K562 (cell line): ENCODE data around the gene ATL1. TPM values are rescaled to one million over a fixed set of nuclear protein-coding genes. Genes with fewer than 3 reads are reported as not detected.

Experiments used
- ATAC-seq: fragments of 200-7000 bp; cut with Tn5 transposase; 3 replicates; pipeline ENCODE4 v1.9.1; 2020; ENCODE audit warnings: moderate library complexity
- BruUV-seq: library from RNA; stranded (reverse); fragments of 400-500 nt; replicated peaks from 2 replicates; lab custom pipeline; 2021; lab: Mats Ljungman, UMichigan
- CTCF ChIA-PET: fragments of 300-600 bp; formaldehyde crosslinking; extraction: SDS; loops from one replicate; lab custom pipeline; 2021; ENCODE audit warnings: low intra/inter-chr PET ratio; lab: Yijun Ruan, JAX
- POLR2A ChIA-PET: fragments of 300-600, 350-650 bp; sonication (Branson Sonifier 250); formaldehyde crosslinking; extraction: SDS; loops from one replicate; lab custom pipeline; 2021; ENCODE audit warnings: antibody characterized with exemption, inconsistent platforms; lab: Yijun Ruan, JAX
- DNase-seq, 4 experiments: peaks; one replicate each; pipeline versions ENCODE4 v3.0.0 to v3.0.0-alpha.2; 2011 to 2018; ENCODE audit warnings: low spot score in 3 of 4, mixed read lengths in 3 of 4; ENCODE audit errors: extremely low read depth in 1 of 4
- FAIRE-seq: peaks from 2 replicates; lab custom pipeline; 2011; peaks lifted over from hg19 to GRCh38; lab: Jason Lieb, UNC
- H2AFZ ChIP-seq: 2 replicates; pipeline ENCODE4 v1.6.0; 2011; ENCODE audit warnings: low read depth, low read length, control low read depth, inconsistent platforms
- H3K27ac ChIP-seq: fragments of 200-600 bp; 3 replicates; pipeline ENCODE4 v1.8.0; 2011; ENCODE audit warnings: low read depth, mild to moderate bottlenecking, control low read depth, inconsistent platforms, low read length, moderate library complexity, mixed read lengths; ENCODE audit errors: extremely low read depth
- H3K27me3 ChIP-seq, 2 experiments: fragments of 300-600 bp in 1 of 2; 2 replicates in 1 of 2; 3 replicates in 1 of 2; pipeline versions ENCODE4 v1.6.0 to v1.8.0; 2011; ENCODE audit warnings: inconsistent platforms in 2 of 2, low read length in 2 of 2, mild to moderate bottlenecking in 1 of 2, mixed read lengths in 1 of 2, moderate library complexity in 1 of 2; ENCODE audit not compliant: control insufficient read depth in 2 of 2, insufficient read depth in 2 of 2
- H3K36me3 ChIP-seq: fragments of 300-600 bp; 3 replicates; pipeline ENCODE4 v1.8.0; 2011; ENCODE audit warnings: mild to moderate bottlenecking, low read length, inconsistent platforms; ENCODE audit not compliant: control insufficient read depth, insufficient read depth
- H3K4me1 ChIP-seq, 2 experiments: fragments of 200-600 bp in 1 of 2; replicated peaks in 1 of 2; 2 replicates in 1 of 2; 3 replicates in 1 of 2; pipeline versions ENCODE4 v1.5.1 to v1.8.0; 2011; ENCODE audit warnings: inconsistent platforms in 2 of 2, low read length in 2 of 2, mild to moderate bottlenecking in 1 of 2, mixed read lengths in 1 of 2, moderate library complexity in 1 of 2; ENCODE audit not compliant: control insufficient read depth in 2 of 2, insufficient read depth in 2 of 2
- H3K4me2 ChIP-seq: 2 replicates; pipeline ENCODE4 v1.6.1; 2011; ENCODE audit warnings: low read length, control low read depth, inconsistent platforms, mixed read lengths; ENCODE audit not compliant: insufficient read depth
- H3K4me3 ChIP-seq: fragments of 200-600 bp; sonication (generic), shearing (Covaris generic); 2 replicates; pipeline ENCODE4 v1.5.1; 2016; ENCODE audit warnings: control low read depth, inconsistent platforms
- H3K79me2 ChIP-seq: fragments of 200-600 bp; 3 replicates; pipeline ENCODE4 v1.8.0; 2011; ENCODE audit warnings: low read length, inconsistent platforms; ENCODE audit not compliant: control insufficient read depth, insufficient read depth
- H3K9ac ChIP-seq, 2 experiments: 2 replicates each; pipeline versions ENCODE4 v1.6.0 to v1.6.1; 2011; ENCODE audit warnings: low read depth in 2 of 2, low read length in 2 of 2, control low read depth in 1 of 2, inconsistent platforms in 1 of 2, mild to moderate bottlenecking in 1 of 2, mixed read lengths in 1 of 2; ENCODE audit not compliant: insufficient read depth in 1 of 2
- H3K9me1 ChIP-seq: one replicate; pipeline ENCODE4 v1.6.0; 2011; ENCODE audit warnings: inconsistent platforms, mild to moderate bottlenecking, low read length, moderate library complexity; ENCODE audit not compliant: control insufficient read depth, insufficient read depth
- H3K9me3 ChIP-seq: replicated peaks from 2 replicates; pipeline ENCODE4 v1.5.1; 2011; ENCODE audit warnings: low read depth, low read length, inconsistent platforms; ENCODE audit not compliant: control insufficient read depth, insufficient read depth
- H4K20me1 ChIP-seq: replicated peaks from 2 replicates; pipeline ENCODE4 v1.6.1; 2011; ENCODE audit warnings: low read length, inconsistent platforms, mixed read lengths; ENCODE audit not compliant: control insufficient read depth, insufficient read depth
- CAMTA2 ChIP-seq: fragments of 250-450 bp; sonication (Bioruptor Pico); conservative IDR thresholded peaks from 2 replicates; pipeline ENCODE4 v1.5.1; 2022
- CREBBP ChIP-seq: IDR thresholded peaks from one replicate; pipeline ENCODE4 v1.6.1; 2012; ENCODE audit warnings: low read depth, mild to moderate bottlenecking, control low read depth, inconsistent platforms, low read length
- HDAC3 ChIP-seq: fragments of 450-650 bp; IDR thresholded peaks from 2 replicates; pipeline ENCODE4 v1.6.1; 2018; ENCODE audit warnings: borderline replicate concordance, mild to moderate bottlenecking, moderate library complexity; ENCODE audit not compliant: partially characterized antibody
- HDAC8 ChIP-seq: fragments of 450-650 bp; IDR thresholded peaks from 2 replicates; pipeline ENCODE4 v1.6.1; 2016; ENCODE audit warnings: mild to moderate bottlenecking, missing genetic modification characterization, moderate library complexity, missing compliant biosample characterization
- IRF1 ChIP-seq: sonication (generic); formaldehyde crosslinking; IDR thresholded peaks from 2 replicates; pipeline ENCODE4 v1.8.0; 2022; ENCODE audit warnings: missing genetic modification reagents, mild to moderate bottlenecking, borderline replicate concordance
- PCBP1 ChIP-seq: fragments of 200-400 bp; formaldehyde crosslinking; IDR thresholded peaks from 2 replicates; pipeline ENCODE4 v1.6.1; 2018; ENCODE audit warnings: mild to moderate bottlenecking, low read depth, low read length; ENCODE audit not compliant: poor library complexity, severe bottlenecking
- PRPF4 ChIP-seq: fragments of 200-400 bp; formaldehyde crosslinking; IDR thresholded peaks from one replicate; pipeline ENCODE4 v1.6.1; 2017; ENCODE audit warnings: low read length, low read depth, mild to moderate bottlenecking; ENCODE audit not compliant: insufficient read depth, poor library complexity, severe bottlenecking
- SMARCA4 ChIP-seq: fragments of 450-650 bp; IDR thresholded peaks from 2 replicates; pipeline ENCODE4 v1.6.1; 2016
- TCF15 ChIP-seq: fragments of 250-450 bp; sonication (Bioruptor Pico); IDR thresholded peaks from 2 replicates; pipeline ENCODE4 v1.8.0; 2022; ENCODE audit warnings: moderate library complexity, mild to moderate bottlenecking, inconsistent platforms
- TCF7 ChIP-seq: sonication (generic); IDR thresholded peaks from 2 replicates; pipeline ENCODE4 v1.6.1; 2016; ENCODE audit warnings: antibody characterized with exemption, borderline replicate concordance
- ZBTB33 ChIP-seq: sonication (generic); formaldehyde crosslinking; IDR thresholded peaks from 2 replicates; pipeline ENCODE4 v1.8.1; 2023; ENCODE audit warnings: mild to moderate bottlenecking, missing genetic modification reagents
- ZNF274 ChIP-seq: IDR thresholded peaks from 2 replicates; pipeline ENCODE4 v1.6.1; 2011; ENCODE audit warnings: low read depth, mild to moderate bottlenecking, low read length, moderate library complexity, borderline replicate concordance
- ZNF316 ChIP-seq: fragments of 450-650 bp; IDR thresholded peaks from 2 replicates; pipeline ENCODE4 v1.6.1; 2016
- ZZZ3 ChIP-seq: fragments of 450-650 bp; IDR thresholded peaks from 2 replicates; pipeline ENCODE4 v1.6.1; 2016; ENCODE audit warnings: antibody characterized with exemption, mild to moderate bottlenecking, moderate library complexity
- WGBS: fragments of 100-300 bp; shearing (Covaris generic); methylation state at CpG from one replicate; pipeline ENCODE4 v1.1.6; 2016; ENCODE audit warnings: low coverage, mixed read lengths; ENCODE audit not compliant: insufficient coverage; ENCODE audit errors: missing lambda C conversion rate; 5-methylcytosine and 5-hydroxymethylcytosine counted together
- in situ Hi-C: fragments of 300-500 bp; cut with MboI; formaldehyde crosslinking; loops from 4 replicates; pipeline ENCODE4 v1.15.0; 2018; ENCODE audit warnings: inconsistent platforms, mixed read lengths
- intact Hi-C: fragments of 100-400 bp; cut with micrococcal nuclease; formaldehyde crosslinking; loops from 2 replicates; pipeline ENCODE4 v1.14.2; 2022
- polyA plus RNA-seq, 8 experiments: library from polyadenylated mRNA; depleted of rRNA in 4 of 8; stranded (reverse) in 5 of 8; unstranded in 3 of 8; fragments of >200 nt; fragmentation: Nextera tagmentation in 2 of 8; fragmentation: Illumina TruSeq in 1 of 8; extraction: Ambion mirVana in 2 of 8; extraction: Trizol in 1 of 8; gene quantifications; 2 replicates each; pipeline versions ENCODE4 v1.2.1 to v1.2.3, GENCODE V29; 2011 to 2014; ENCODE audit warnings: inconsistent platforms in 1 of 8, missing spikeins in 1 of 8
- total RNA-seq, 7 experiments: library from RNA; depleted of rRNA in 6 of 7; stranded (reverse); fragments of >200 nt in 6 of 7; fragmentation: Illumina TruSeq in 2 of 7; extraction: Trizol in 2 of 7; gene quantifications; 2 replicates each; pipeline versions ENCODE4 v1.2.1 to v1.2.3, GENCODE V29; 2011 to 2021; ENCODE audit warnings: low replicate concordance in 1 of 7

The ATL1 gene
- total and polyA plus RNA-seq, 9 of the 15 experiments (the other 6 are each of a cell fraction or from before 2014, with no cell fraction given) = 0.04 to 0.16 (median 0.07) TPM; not detected in 4

GRCh38 chr14:50678163-50678562, 118.2 kb downstream of the ATL1 start:
- WGBS = 57% methylated on average over 5 of the region's 5 CpGs
- no peaks in the 10 kb centered on the region for H3K36me3 ChIP-seq
- CTCF ChIA-PET = no interaction called here
- H4K20me1 ChIP-seq = no peaks in the 10 kb centered on the region
- FAIRE-seq (no peak), DNase-seq (no peak)
- TF ChIP-seq ZNF274 = no peak
- no peak for TF ChIP-seq PRPF4
- no peak for TF ChIP-seq TCF7
- no peak for TF ChIP-seq ZNF316
- TF ChIP-seq ZZZ3 = no peak
- TF ChIP-seq, all 486 proteins: peak for 0
- H3K4me2 ChIP-seq = no peak overlapping the region
- H3K27ac ChIP-seq = no peak overlapping the region
- H3K79me2 ChIP-seq = no peaks in the 10 kb centered on the region
- intact Hi-C loops = no loop called here
- POLR2A ChIA-PET = interaction anchor here (1.2 kb wide), 1 partner anchor 8 kb away, joined by 3 read pairs; no protein-coding TSS in a partner anchor
- H3K9me1 ChIP-seq = no peaks in the 10 kb centered on the region
- H3K27me3 ChIP-seq = no peaks in the 10 kb centered on the region
- H2AFZ ChIP-seq = 0 out of 2 replicates have a peak overlapping the region, but pooled peaks have one; percentile 9
- no peak for ATAC-seq
- no peak overlapping the region for H3K4me3 ChIP-seq
- in situ Hi-C loops = no loop called here
- H3K9me3 ChIP-seq = no peaks in the 10 kb centered on the region
- H3K9ac ChIP-seq = no peak overlapping the region
- H3K4me1 ChIP-seq = no peaks in the 10 kb centered on the region; a peak in 1 of 5 replicates
- no TSS peak for BruUV-seq

GRCh38 chr14:50679674-50680073, 119.7 kb downstream of the ATL1 start:
- H3K36me3 ChIP-seq = no peaks in the 10 kb centered on the region
- H3K9me1 ChIP-seq = no peaks in the 10 kb centered on the region
- H4K20me1 ChIP-seq = no peaks in the 10 kb centered on the region
- no TSS peak for BruUV-seq
- no peaks in the 10 kb centered on the region for H3K79me2 ChIP-seq
- H2AFZ ChIP-seq = no peak overlapping the region
- H3K27ac ChIP-seq = no peak overlapping the region
- H3K27me3 ChIP-seq = no peaks in the 10 kb centered on the region
- in situ Hi-C loops (no loop called here), intact Hi-C loops (no loop called here)
- POLR2A ChIA-PET = no interaction called here
- no peak for DNase-seq
- no peaks in the 10 kb centered on the region; a peak in 1 of 5 replicates for H3K4me1 ChIP-seq
- H3K4me2 ChIP-seq = no peak overlapping the region
- H3K4me3 ChIP-seq = no peak overlapping the region
- H3K9ac ChIP-seq = no peak overlapping the region
- H3K9me3 ChIP-seq = no peaks in the 10 kb centered on the region
- CTCF ChIA-PET = no interaction called here
- no peak for ATAC-seq
- FAIRE-seq = no peak
- TF ChIP-seq IRF1 = no peak
- TF ChIP-seq CAMTA2 (CRISPR knock-in tag) = no peak
- TF ChIP-seq CREBBP = no peak
- no peak for TF ChIP-seq ZBTB33
- no peak for TF ChIP-seq HDAC3
- TF ChIP-seq SMARCA4 = no peak
- TF ChIP-seq TCF15 (CRISPR knock-in tag) = no peak
- no peak for TF ChIP-seq PCBP1
- no peak for TF ChIP-seq HDAC8 (tag)
